WTC11 (cell line): ENCODE results near the gene MRAP.

Experiments
- NR3C1 ChIP-seq: sonication (generic); formaldehyde crosslinking; conservative IDR thresholded peaks from 2 replicates; pipeline ENCODE4 v1.8.1; 2023; ENCODE audit warnings: low read depth, mild to moderate bottlenecking, missing genetic modification reagents
- TF ChIP-seq, protein P1 (sequence below): fragments of 200-600 bp; IDR thresholded peaks from 2 replicates; pipeline ENCODE4 v1.8.0; 2022; ENCODE audit warnings: antibody characterized with exemption
- TF ChIP-seq, protein P2 (sequence below): sonication (generic); formaldehyde crosslinking; IDR thresholded peaks from 2 replicates; pipeline ENCODE4 v1.8.0; 2022; ENCODE audit warnings: mild to moderate bottlenecking, missing genetic modification reagents

DNA sequence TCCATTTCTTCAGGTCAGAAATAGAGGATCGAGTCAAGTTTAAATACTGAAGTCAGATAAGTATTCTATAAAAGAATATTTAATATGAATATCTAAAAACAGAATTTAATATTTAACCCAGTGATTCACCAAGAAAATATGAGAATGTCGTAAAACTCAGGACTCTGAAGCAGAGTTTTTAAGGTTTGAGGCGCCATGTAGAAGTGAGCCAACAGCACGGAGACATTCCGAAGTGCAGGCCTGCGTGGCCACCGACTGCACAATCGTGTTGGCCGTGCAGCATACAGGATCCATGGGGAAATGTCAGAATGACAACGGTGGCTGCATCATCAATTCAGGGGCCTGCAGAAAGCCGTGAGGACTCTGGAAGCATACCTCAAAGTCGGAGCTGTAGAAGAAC, 23.4 kb downstream of the MRAP start:
- TF ChIP-seq, protein P1, sequence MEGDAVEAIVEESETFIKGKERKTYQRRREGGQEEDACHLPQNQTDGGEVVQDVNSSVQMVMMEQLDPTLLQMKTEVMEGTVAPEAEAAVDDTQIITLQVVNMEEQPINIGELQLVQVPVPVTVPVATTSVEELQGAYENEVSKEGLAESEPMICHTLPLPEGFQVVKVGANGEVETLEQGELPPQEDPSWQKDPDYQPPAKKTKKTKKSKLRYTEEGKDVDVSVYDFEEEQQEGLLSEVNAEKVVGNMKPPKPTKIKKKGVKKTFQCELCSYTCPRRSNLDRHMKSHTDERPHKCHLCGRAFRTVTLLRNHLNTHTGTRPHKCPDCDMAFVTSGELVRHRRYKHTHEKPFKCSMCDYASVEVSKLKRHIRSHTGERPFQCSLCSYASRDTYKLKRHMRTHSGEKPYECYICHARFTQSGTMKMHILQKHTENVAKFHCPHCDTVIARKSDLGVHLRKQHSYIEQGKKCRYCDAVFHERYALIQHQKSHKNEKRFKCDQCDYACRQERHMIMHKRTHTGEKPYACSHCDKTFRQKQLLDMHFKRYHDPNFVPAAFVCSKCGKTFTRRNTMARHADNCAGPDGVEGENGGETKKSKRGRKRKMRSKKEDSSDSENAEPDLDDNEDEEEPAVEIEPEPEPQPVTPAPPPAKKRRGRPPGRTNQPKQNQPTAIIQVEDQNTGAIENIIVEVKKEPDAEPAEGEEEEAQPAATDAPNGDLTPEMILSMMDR, result no peak
- TF ChIP-seq, protein P2, sequence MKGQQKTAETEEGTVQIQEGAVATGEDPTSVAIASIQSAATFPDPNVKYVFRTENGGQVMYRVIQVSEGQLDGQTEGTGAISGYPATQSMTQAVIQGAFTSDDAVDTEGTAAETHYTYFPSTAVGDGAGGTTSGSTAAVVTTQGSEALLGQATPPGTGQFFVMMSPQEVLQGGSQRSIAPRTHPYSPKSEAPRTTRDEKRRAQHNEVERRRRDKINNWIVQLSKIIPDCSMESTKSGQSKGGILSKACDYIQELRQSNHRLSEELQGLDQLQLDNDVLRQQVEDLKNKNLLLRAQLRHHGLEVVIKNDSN, result no peak
- TF ChIP-seq NR3C1 (CRISPR knock-in tag), result no peak
